ENCODE data around the gene COQ8B. TPM values are rescaled to one million over a fixed set of nuclear protein-coding genes. Genes with fewer than 3 reads are reported as not detected.
A peak's percentile ranks its signal among the peaks of the same experiment; 100 is the strongest.
"Not testable (repeated sequence)": the region's sequence is repeated elsewhere in the genome, so short reads cannot be mapped to it uniquely, and the experiment has no call there.

COQ8B gene
- total RNA-seq, 2 experiments from 2014 or later, result 23.4 to 33.5 TPM

- CTCF ChIA-PET, result interaction anchor here (1.0 kb wide), 1 partner anchor 14 kb away, joined by 3 read pairs; no protein-coding TSS in a partner anchor
- H3K4me1 Mint-ChIP-seq, result peaks cover 5% of the 10 kb centered on the region
- H3K36me3 Mint-ChIP-seq (ENCODE audit: low read depth), result peaks cover 14% of the 10 kb centered on the region
- H3K4me3 Mint-ChIP-seq, result no peak overlapping the region
- H3K27me3 Mint-ChIP-seq, result no peaks in the 10 kb centered on the region
- POLR2A ChIA-PET, result interaction anchor here (0.6 kb wide), 1 partner anchor 58 kb away, joined by 4 read pairs; no protein-coding TSS in a partner anchor
- no peak for DNase-seq
- no peaks in the 10 kb centered on the region for H3K9me3 Mint-ChIP-seq
- H3K27ac Mint-ChIP-seq, result no peak overlapping the region
These were observed 23.4 kb upstream of the COQ8B start for GRCh38 chr19:40739871-40740703.

GRCh38 chr19:40739030-40739839, 22.5 kb upstream of the COQ8B start:
- Mint-ChIP-seq H3K9me3 (no peaks in the 10 kb centered on the region), H3K4me3 (no peak overlapping the region), H3K36me3 (ENCODE audit: low read depth) (peaks cover 14% of the 10 kb centered on the region), H3K27ac (no peak overlapping the region), H3K27me3 (no peaks in the 10 kb centered on the region), H3K4me1 (peaks cover 5% of the 10 kb centered on the region)
- POLR2A ChIA-PET, result interaction anchor here (0.6 kb wide), 1 partner anchor 59 kb away, joined by 4 read pairs; no protein-coding TSS in a partner anchor
- DNase-seq, result no peak
- CTCF ChIA-PET, result interaction anchor here (1.0 kb wide), 1 partner anchor 15 kb away, joined by 3 read pairs; no protein-coding TSS in a partner anchor

- Mint-ChIP-seq H3K4me3 (no peak overlapping the region), H3K27me3 (no peaks in the 10 kb centered on the region), H3K9me3 (no peaks in the 10 kb centered on the region), H3K27ac (no peak overlapping the region), H3K36me3 (ENCODE audit: low read depth) (peaks cover 22% of the 10 kb centered on the region), H3K4me1 (peaks cover 5% of the 10 kb centered on the region)
- POLR2A ChIA-PET, result no interaction called here
- CTCF ChIA-PET, result interaction anchor here (1.6 kb wide), 1 partner anchor 40 kb away, joined by 4 read pairs; the partner anchor contains the start of gene RAB4B
- no peak for DNase-seq
These were observed 20.5 kb upstream of the COQ8B start for GRCh38 chr19:40737102-40737644.

GRCh38 chr19:40736661-40737060, 20.0 kb upstream of the COQ8B start:
- POLR2A ChIA-PET, result no interaction called here
- no peaks in the 10 kb centered on the region for H3K27me3 Mint-ChIP-seq
- no peak overlapping the region for H3K4me3 Mint-ChIP-seq
- no peak overlapping the region for H3K27ac Mint-ChIP-seq
- peaks cover 5% of the 10 kb centered on the region for H3K4me1 Mint-ChIP-seq
- no peak for DNase-seq
- CTCF ChIA-PET, result interaction anchor here (0.6 to 1.1 kb wide), 2 partner anchors 11 to 14 kb away, joined by 3 to 4 read pairs; partner anchors contain the start of gene ACTMAP
- H3K36me3 Mint-ChIP-seq (ENCODE audit: low read depth), result peaks cover 22% of the 10 kb centered on the region
- no peaks in the 10 kb centered on the region for H3K9me3 Mint-ChIP-seq

- no peaks in the 10 kb centered on the region for H3K27me3 Mint-ChIP-seq
- H3K4me3 Mint-ChIP-seq, result no peak overlapping the region
- no peak overlapping the region for H3K27ac Mint-ChIP-seq
- peaks cover 5% of the 10 kb centered on the region for H3K4me1 Mint-ChIP-seq
- peaks cover 32% of the 10 kb centered on the region for H3K36me3 Mint-ChIP-seq (ENCODE audit: low read depth)
- no peak for DNase-seq
- H3K9me3 Mint-ChIP-seq, result no peaks in the 10 kb centered on the region
- CTCF ChIA-PET, result interaction anchor here (1.8 kb wide), 1 partner anchor 8 kb away, joined by 10 read pairs; no protein-coding TSS in a partner anchor
- POLR2A ChIA-PET, result no interaction called here
These were observed 18.5 kb upstream of the COQ8B start for GRCh38 chr19:40735013-40735771.

- no peaks in the 10 kb centered on the region for H3K27me3 Mint-ChIP-seq
- CTCF ChIA-PET, result interaction anchor here (1.8 kb wide), 1 partner anchor 10 kb away, joined by 10 read pairs; no protein-coding TSS in a partner anchor
- H3K36me3 Mint-ChIP-seq (ENCODE audit: low read depth), result peaks cover 36% of the 10 kb centered on the region
- no peaks in the 10 kb centered on the region for H3K9me3 Mint-ChIP-seq
- H3K4me3 Mint-ChIP-seq, result no peak overlapping the region
- H3K4me1 Mint-ChIP-seq, result no peaks in the 10 kb centered on the region
- DNase-seq, result no peak
- H3K27ac Mint-ChIP-seq, result peak overlapping the region; percentile 13
- POLR2A ChIA-PET, result no interaction called here
These were observed 16.5 kb upstream of the COQ8B start for GRCh38 chr19:40733149-40733548.

- DNase-seq, CTCF ChIA-PET, H3K27ac Mint-ChIP-seq, H3K27me3 Mint-ChIP-seq, H3K4me1 Mint-ChIP-seq, H3K4me3 Mint-ChIP-seq, POLR2A ChIA-PET, H3K9me3 Mint-ChIP-seq: not testable (repeated sequence)
- H3K36me3 Mint-ChIP-seq (ENCODE audit: low read depth), result peaks cover 33% of the 10 kb centered on the region
These were observed 15.6 kb upstream of the COQ8B start for GRCh38 chr19:40732304-40732703.

GRCh38 chr19:40730065-40730464, 13.4 kb upstream of the COQ8B start:
- DNase-seq, H3K27ac Mint-ChIP-seq, H3K4me1 Mint-ChIP-seq, H3K4me3 Mint-ChIP-seq, POLR2A ChIA-PET, H3K9me3 Mint-ChIP-seq, H3K27me3 Mint-ChIP-seq: not testable (repeated sequence)
- H3K36me3 Mint-ChIP-seq (ENCODE audit: low read depth), result peaks cover 38% of the 10 kb centered on the region
- CTCF ChIA-PET, result interaction anchor here (0.5 to 1.5 kb wide), 4 partner anchors 13 to 398 kb away, joined by 3 read pairs; partner anchors contain the start of genes COQ8B and ITPKC

GRCh38 chr19:40726279-40726678, 9.6 kb upstream of the COQ8B start:
- CTCF ChIA-PET, result interaction anchor here (0.6 to 2.3 kb wide), 4 partner anchors 8 to 90 kb away, joined by 4 to 9 read pairs (median 6); no protein-coding TSS in a partner anchor

GRCh38 chr19:40724855-40725254, 8.2 kb upstream of the COQ8B start:
- ChIA-PET CTCF (interaction anchor here (0.7 kb wide), 1 partner anchor 9 kb away, joined by 3 read pairs; no protein-coding TSS in a partner anchor), POLR2A (no interaction called here)
- Mint-ChIP-seq H3K9me3 (no peaks in the 10 kb centered on the region), H3K4me1 (peaks cover 25% of the 10 kb centered on the region), H3K4me3 (no peak overlapping the region), H3K27me3 (no peaks in the 10 kb centered on the region), H3K36me3 (ENCODE audit: low read depth) (peaks cover 44% of the 10 kb centered on the region), H3K27ac (no peak overlapping the region)
- DNase-seq, result no peak

More at GRCh38 chr19:40726279-40726678, 9.6 kb upstream of the COQ8B start:
- DNase-seq, result no peak
- peaks cover 12% of the 10 kb centered on the region for H3K4me1 Mint-ChIP-seq
- peaks cover 45% of the 10 kb centered on the region for H3K36me3 Mint-ChIP-seq (ENCODE audit: low read depth)
- no peak overlapping the region for H3K4me3 Mint-ChIP-seq
- POLR2A ChIA-PET, result no interaction called here
- H3K27me3 Mint-ChIP-seq, result no peaks in the 10 kb centered on the region
- H3K27ac Mint-ChIP-seq, result no peak overlapping the region
- H3K9me3 Mint-ChIP-seq, result no peaks in the 10 kb centered on the region

GRCh38 chr19:40724315-40724714, 7.6 kb upstream of the COQ8B start:
- H3K9me3 Mint-ChIP-seq, result no peaks in the 10 kb centered on the region
- no peak for DNase-seq
- no peaks in the 10 kb centered on the region for H3K27me3 Mint-ChIP-seq
- CTCF ChIA-PET, result interaction anchor here (1.3 kb wide), 1 partner anchor 83 kb away, joined by 3 read pairs; no protein-coding TSS in a partner anchor
- POLR2A ChIA-PET, result no interaction called here
- H3K4me3 Mint-ChIP-seq, result no peak overlapping the region
- H3K27ac Mint-ChIP-seq, result peak overlapping the region; percentile 73
- peaks cover 30% of the 10 kb centered on the region for H3K4me1 Mint-ChIP-seq
- peaks cover 44% of the 10 kb centered on the region for H3K36me3 Mint-ChIP-seq (ENCODE audit: low read depth)

All from activated CD4-positive, alpha-beta T cell treated with anti-CD3 and anti-CD28 coated beads, Interleukin-2, amount 10 ng/mL, durations not matched to agents 7 days and 5 days (primary cell).